Measurements from ENCODE around the gene C2CD4D.

The C2CD4D gene

GRCh38 chr1:151833172-151833900 lies 6.3 kb downstream of the C2CD4D start:
- DNase-seq (ENCODE audit: low spot score), result no peak

GRCh38 chr1:151832318-151832980 lies 7.2 kb downstream of the C2CD4D start:
- DNase-seq (ENCODE audit: low spot score), result peak; percentile 66

- DNase-seq (ENCODE audit: low spot score), result no peak
Observed at GRCh38 chr1:151831605-151832004, 8.0 kb downstream of the C2CD4D start, which contains the start of gene RORC. TSS of gene RORC (minus strand) at chr1:151831802. CDS start at chr1:151831764, 38 bp downstream.

GRCh38 chr1:151831256-151831591 lies 8.4 kb downstream of the C2CD4D start:
- no peak for DNase-seq (ENCODE audit: low spot score)

GRCh38 chr1:151830055-151830454 lies 9.6 kb downstream of the C2CD4D start:
- no peak for DNase-seq (ENCODE audit: low spot score)

- no peak for DNase-seq (ENCODE audit: low spot score)
Observed at GRCh38 chr1:151829352-151830046, 10.1 kb downstream of the C2CD4D start.

GRCh38 chr1:151828921-151829320 lies 10.7 kb downstream of the C2CD4D start:
- peak; percentile 64 for DNase-seq (ENCODE audit: low spot score)

- no peak for DNase-seq (ENCODE audit: low spot score)
Observed at GRCh38 chr1:151827853-151828252, 11.8 kb downstream of the C2CD4D start.

GRCh38 chr1:151825751-151826660 lies 13.6 kb downstream of the C2CD4D start:
- no peak for DNase-seq (ENCODE audit: low spot score)

- no peak for DNase-seq (ENCODE audit: low spot score)
Observed at GRCh38 chr1:151825204-151825603, 14.4 kb downstream of the C2CD4D start.

GRCh38 chr1:151823175-151823574 lies 16.4 kb downstream of the C2CD4D start:
- DNase-seq (ENCODE audit: low spot score), result no peak

GRCh38 chr1:151822404-151822803 lies 17.2 kb downstream of the C2CD4D start:
- DNase-seq (ENCODE audit: low spot score), result no peak

GRCh38 chr1:151820940-151821339 lies 18.7 kb downstream of the C2CD4D start:
- DNase-seq (ENCODE audit: low spot score), result no peak

- DNase-seq (ENCODE audit: low spot score), result no peak
Observed at GRCh38 chr1:151819976-151820623, 19.5 kb downstream of the C2CD4D start.

GRCh38 chr1:151819227-151819835 lies 20.3 kb downstream of the C2CD4D start:
- no peak for DNase-seq (ENCODE audit: low spot score)

GRCh38 chr1:151817353-151817730 lies 22.3 kb downstream of the C2CD4D start:
- DNase-seq (ENCODE audit: low spot score), result no peak

GRCh38 chr1:151816548-151817352 lies 22.9 kb downstream of the C2CD4D start:
- DNase-seq (ENCODE audit: low spot score), result no peak

GRCh38 chr1:151815716-151816327 lies 23.8 kb downstream of the C2CD4D start:
- DNase-seq (ENCODE audit: low spot score), result no peak

- no peak for DNase-seq (ENCODE audit: low spot score)
Observed at GRCh38 chr1:151814971-151815545, 24.6 kb downstream of the C2CD4D start.
